Heart left ventricle (tissue), 13 donors: Measurements from ENCODE around the gene HBG2.

Source experiments
- POLR2A ChIP-seq, 2 donors: fragments of 450-650 bp; IDR thresholded peaks; one replicate each; pipeline ENCODE4 v1.6.1; 2017; ENCODE audit warnings: antibody characterized with exemption in 2 of 2, mild to moderate bottlenecking in 2 of 2, moderate library complexity in 2 of 2
- TF ChIP-seq, protein P1 (sequence below), 12 donors: fragments of 200-600 bp; sonication (generic) in 4 of 12; IDR thresholded peaks; one replicate each; pipeline versions ENCODE4 v1.5.0 to v1.8.0; 2018 to 2022; ENCODE audit warnings: antibody characterized with exemption in 12 of 12, mild to moderate bottlenecking in 5 of 12
- donor health status: ischemic (EF 13 %, LVEDD 7.1; RV severe dilation, severe dysfunction).
- donor health status: DM: no; HTN: yes; CAD: no.
- donor health status: DM: no; HTN: no; CAD: no.
- donor health status: ischemic (EF 25% LVEDD 6.9; RV normal size, moderate dysfunction).
- donor health status: ischemic (EF 25% LVEDD 5.7; RV mildly dilated, moderate dysfunction).
- donor health status: ischemic (EF 35%, LVEDD 5.7; RV mildly dilated, moderate dysfunction).
- donor health status: nonischemic (EF 11% LVEDD 7.7; RV severe dilation, severe dysfunction).
- donor health status: DM: yes; HTN: yes; CAD: no.
- donor health status: PGD.
- donor health status: ischemic (EF 29% LVEDD 5.4; RV normal size, mild dysfunction).
- donor health status: nonischemic (EF 23%, LVEDD 6.1; RV moderate dilation, normal function).

DNA sequence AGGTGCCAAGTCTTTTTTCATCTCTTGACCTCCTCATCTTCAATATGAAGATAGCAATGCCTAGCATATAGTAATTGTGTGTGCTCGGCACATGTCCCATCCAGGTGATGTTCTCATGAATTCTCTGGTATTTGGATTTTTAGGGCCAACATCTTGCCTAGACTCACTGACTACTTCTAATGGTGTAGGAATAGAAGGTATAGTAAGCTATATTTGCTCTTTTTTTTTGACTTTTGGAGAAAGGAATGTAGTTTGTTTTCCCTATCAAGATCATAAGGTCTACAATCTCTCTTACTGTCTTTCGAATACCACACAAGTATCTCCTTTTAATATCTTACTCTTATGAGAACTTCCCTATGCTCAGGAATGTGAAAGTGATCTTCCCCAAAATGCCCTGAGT, 23.5 kb downstream of the HBG2 start:
- TF ChIP-seq, protein P1, sequence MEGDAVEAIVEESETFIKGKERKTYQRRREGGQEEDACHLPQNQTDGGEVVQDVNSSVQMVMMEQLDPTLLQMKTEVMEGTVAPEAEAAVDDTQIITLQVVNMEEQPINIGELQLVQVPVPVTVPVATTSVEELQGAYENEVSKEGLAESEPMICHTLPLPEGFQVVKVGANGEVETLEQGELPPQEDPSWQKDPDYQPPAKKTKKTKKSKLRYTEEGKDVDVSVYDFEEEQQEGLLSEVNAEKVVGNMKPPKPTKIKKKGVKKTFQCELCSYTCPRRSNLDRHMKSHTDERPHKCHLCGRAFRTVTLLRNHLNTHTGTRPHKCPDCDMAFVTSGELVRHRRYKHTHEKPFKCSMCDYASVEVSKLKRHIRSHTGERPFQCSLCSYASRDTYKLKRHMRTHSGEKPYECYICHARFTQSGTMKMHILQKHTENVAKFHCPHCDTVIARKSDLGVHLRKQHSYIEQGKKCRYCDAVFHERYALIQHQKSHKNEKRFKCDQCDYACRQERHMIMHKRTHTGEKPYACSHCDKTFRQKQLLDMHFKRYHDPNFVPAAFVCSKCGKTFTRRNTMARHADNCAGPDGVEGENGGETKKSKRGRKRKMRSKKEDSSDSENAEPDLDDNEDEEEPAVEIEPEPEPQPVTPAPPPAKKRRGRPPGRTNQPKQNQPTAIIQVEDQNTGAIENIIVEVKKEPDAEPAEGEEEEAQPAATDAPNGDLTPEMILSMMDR (IDR thresholded peaks at IDR 0.05): no peak
- TF ChIP-seq POLR2A (IDR thresholded peaks at IDR 0.05): no peak
